HEK293 (cell line): Measurements from ENCODE around the gene C3orf20.
A peak's percentile ranks its signal among the peaks of the same experiment; 100 is the strongest.

ENCODE experiments used
- CTCF ChIA-PET: fragments of 350-600 bp; formaldehyde crosslinking; extraction: SDS; loops from one replicate; lab custom pipeline; 2021; ENCODE audit warnings: antibody characterized with exemption; lab: Yijun Ruan, JAX
- POLR2A ChIA-PET: fragments of 300-600 bp; formaldehyde crosslinking; extraction: SDS; loops from one replicate; lab custom pipeline; 2020; ENCODE audit warnings: antibody characterized with exemption, inconsistent platforms; lab: Yijun Ruan, JAX
- H3K27ac ChIP-seq: fragments of 200-500 bp; sonication (Bioruptor generic); 2 replicates; pipeline ENCODE4 v1.5.1; 2014; ENCODE audit warnings: low read depth, low read length, control low read depth, inconsistent platforms; ENCODE audit errors: extremely low read depth
- H3K36me3 ChIP-seq, 2 experiments: fragments of 200-500 bp in 1 of 2; sonication (Bioruptor generic) in 1 of 2; 1 replicate in 1 of 2; 2 replicates in 1 of 2; pipeline ENCODE4 v1.5.1; 2014 to 2017; ENCODE audit warnings: inconsistent platforms in 2 of 2, low read length in 2 of 2; ENCODE audit not compliant: control insufficient read depth in 2 of 2, insufficient read depth in 1 of 2
- H3K4me1 ChIP-seq: fragments of 200-500 bp; sonication (Bioruptor generic); 2 replicates; pipeline ENCODE4 v1.5.1; 2014; ENCODE audit warnings: mild to moderate bottlenecking, low read length, inconsistent platforms; ENCODE audit not compliant: control insufficient read depth, insufficient read depth
- H3K4me3 ChIP-seq: 2 replicates; pipeline ENCODE4 v1.5.1; 2011; ENCODE audit warnings: low read depth, mild to moderate bottlenecking, control low read depth, low read length, moderate library complexity
- H3K9me3 ChIP-seq: fragments of 200-500 bp; sonication (Bioruptor generic); 2 replicates; pipeline ENCODE4 v1.5.1; 2014; ENCODE audit warnings: low read depth, low read length, inconsistent platforms; ENCODE audit not compliant: control insufficient read depth, insufficient read depth
- ATF2 ChIP-seq: fragments of 450-650 bp; formaldehyde crosslinking; IDR thresholded peaks from 2 replicates; pipeline ENCODE4 v1.5.1; 2016; ENCODE audit warnings: missing biosample characterization, missing genetic modification characterization, low read depth
- EGR2 ChIP-seq: fragments of 450-650 bp; formaldehyde crosslinking; IDR thresholded peaks from 2 replicates; pipeline ENCODE4 v1.5.1; 2016; ENCODE audit warnings: low read depth, missing biosample characterization, missing genetic modification characterization
- ELK4 ChIP-seq: IDR thresholded peaks from 2 replicates; pipeline ENCODE4 v1.6.1; 2011; ENCODE audit warnings: mild to moderate bottlenecking, low read depth, low read length, borderline replicate concordance
- GFI1B ChIP-seq: fragments of 450-650 bp; formaldehyde crosslinking; IDR thresholded peaks from 2 replicates; pipeline ENCODE4 v1.5.1; 2016; ENCODE audit warnings: missing biosample characterization, missing genetic modification characterization
- HOXC10 ChIP-seq: sonication (generic); formaldehyde crosslinking; IDR thresholded peaks from 2 replicates; pipeline ENCODE4 v1.8.1; 2023; ENCODE audit warnings: mild to moderate bottlenecking, missing genetic modification reagents
- MYNN ChIP-seq: fragments of 450-650 bp; formaldehyde crosslinking; IDR thresholded peaks from 2 replicates; pipeline ENCODE4 v1.5.1; 2016; ENCODE audit warnings: missing biosample characterization, missing genetic modification characterization, borderline replicate concordance
- SCRT2 ChIP-seq: fragments of 450-650 bp; formaldehyde crosslinking; IDR thresholded peaks from 2 replicates; pipeline ENCODE4 v1.5.1; 2016; ENCODE audit warnings: missing biosample characterization, missing genetic modification characterization
- SP7 ChIP-seq: fragments of 450-650 bp; formaldehyde crosslinking; IDR thresholded peaks from 2 replicates; pipeline ENCODE4 v1.5.1; 2016; ENCODE audit warnings: missing biosample characterization, missing genetic modification characterization
- ZBTB1 ChIP-seq: fragments of 450-650 bp; formaldehyde crosslinking; IDR thresholded peaks from 2 replicates; pipeline ENCODE4 v1.5.1; 2016; ENCODE audit warnings: missing biosample characterization, missing genetic modification characterization
- ZFHX2 ChIP-seq: fragments of 450-650 bp; formaldehyde crosslinking; conservative IDR thresholded peaks from 2 replicates; pipeline ENCODE4 v1.5.1; 2016; ENCODE audit warnings: missing biosample characterization, missing genetic modification characterization
- ZFP37 ChIP-seq: fragments of 450-650 bp; formaldehyde crosslinking; IDR thresholded peaks from 2 replicates; pipeline ENCODE4 v1.5.1; 2016; ENCODE audit warnings: missing biosample characterization, missing genetic modification characterization
- ZFP41 ChIP-seq: fragments of 450-650 bp; formaldehyde crosslinking; IDR thresholded peaks from 2 replicates; pipeline ENCODE4 v1.5.1; 2016; ENCODE audit warnings: missing biosample characterization, missing genetic modification characterization, borderline replicate concordance
- ZNF174 ChIP-seq: fragments of 450-650 bp; formaldehyde crosslinking; IDR thresholded peaks from 2 replicates; pipeline ENCODE4 v1.5.0; 2017; ENCODE audit warnings: missing biosample characterization, mild to moderate bottlenecking, missing genetic modification characterization
- ZNF184 ChIP-seq: fragments of 450-650 bp; IDR thresholded peaks from 2 replicates; pipeline ENCODE4 v1.5.1; 2018; ENCODE audit warnings: missing biosample characterization, mild to moderate bottlenecking, missing genetic modification characterization
- ZNF214 ChIP-seq: fragments of 450-650 bp; formaldehyde crosslinking; IDR thresholded peaks from 2 replicates; pipeline ENCODE4 v1.5.1; 2017; ENCODE audit warnings: missing biosample characterization, mild to moderate bottlenecking, missing genetic modification characterization, borderline replicate concordance
- ZNF26 ChIP-seq: fragments of 450-650 bp; formaldehyde crosslinking; IDR thresholded peaks from 2 replicates; pipeline ENCODE4 v1.5.1; 2016; ENCODE audit warnings: missing biosample characterization, missing genetic modification characterization
- ZNF302 ChIP-seq: fragments of 450-650 bp; formaldehyde crosslinking; IDR thresholded peaks from 2 replicates; pipeline ENCODE4 v1.5.1; 2016; ENCODE audit warnings: missing biosample characterization, missing genetic modification characterization, low read depth
- ZNF404 ChIP-seq: fragments of 450-650 bp; formaldehyde crosslinking; IDR thresholded peaks from 2 replicates; pipeline ENCODE4 v1.5.1; 2017; ENCODE audit warnings: missing biosample characterization, missing genetic modification characterization
- ZNF521 ChIP-seq: fragments of 450-650 bp; formaldehyde crosslinking; IDR thresholded peaks from 2 replicates; pipeline ENCODE4 v1.5.1; 2017; ENCODE audit warnings: missing biosample characterization, mild to moderate bottlenecking, missing genetic modification characterization
- ZNF529 ChIP-seq: fragments of 450-650 bp; formaldehyde crosslinking; IDR thresholded peaks from 2 replicates; pipeline ENCODE4 v1.5.1; 2017; ENCODE audit warnings: missing genetic modification characterization, missing biosample characterization; ENCODE audit not compliant: insufficient replicate concordance
- ZNF555 ChIP-seq: fragments of 450-650 bp; formaldehyde crosslinking; conservative IDR thresholded peaks from 2 replicates; pipeline ENCODE4 v1.5.1; 2017; ENCODE audit warnings: missing biosample characterization, mild to moderate bottlenecking, missing genetic modification characterization, inconsistent platforms
- ZNF561 ChIP-seq: fragments of 450-650 bp; IDR thresholded peaks from 2 replicates; pipeline ENCODE4 v1.5.1; 2018; ENCODE audit warnings: missing biosample characterization, missing genetic modification characterization, borderline replicate concordance
- ZNF596 ChIP-seq: fragments of 450-650 bp; IDR thresholded peaks from 2 replicates; pipeline ENCODE4 v1.5.0; 2018; ENCODE audit warnings: missing biosample characterization, mild to moderate bottlenecking, missing genetic modification characterization, moderate library complexity
- ZNF623 ChIP-seq: fragments of 450-650 bp; formaldehyde crosslinking; IDR thresholded peaks from 2 replicates; pipeline ENCODE4 v1.5.1; 2016; ENCODE audit warnings: missing biosample characterization, missing genetic modification characterization
- ZNF701 ChIP-seq: fragments of 450-650 bp; formaldehyde crosslinking; IDR thresholded peaks from 2 replicates; pipeline ENCODE4 v1.5.1; 2016; ENCODE audit warnings: missing biosample characterization, missing genetic modification characterization
- ZNF837 ChIP-seq: fragments of 450-650 bp; formaldehyde crosslinking; IDR thresholded peaks from 2 replicates; pipeline ENCODE4 v1.5.1; 2016; ENCODE audit warnings: missing biosample characterization, missing genetic modification characterization
- ZSCAN23 ChIP-seq: fragments of 450-650 bp; formaldehyde crosslinking; IDR thresholded peaks from 2 replicates; pipeline ENCODE4 v1.5.1; 2016; ENCODE audit warnings: missing biosample characterization, missing genetic modification characterization
- TF ChIP-seq, protein P1 (sequence below): fragments of 450-650 bp; formaldehyde crosslinking; IDR thresholded peaks from 2 replicates; pipeline ENCODE4 v1.5.1; 2017; ENCODE audit warnings: missing biosample characterization, missing genetic modification characterization

Gene C3orf20

DNA sequence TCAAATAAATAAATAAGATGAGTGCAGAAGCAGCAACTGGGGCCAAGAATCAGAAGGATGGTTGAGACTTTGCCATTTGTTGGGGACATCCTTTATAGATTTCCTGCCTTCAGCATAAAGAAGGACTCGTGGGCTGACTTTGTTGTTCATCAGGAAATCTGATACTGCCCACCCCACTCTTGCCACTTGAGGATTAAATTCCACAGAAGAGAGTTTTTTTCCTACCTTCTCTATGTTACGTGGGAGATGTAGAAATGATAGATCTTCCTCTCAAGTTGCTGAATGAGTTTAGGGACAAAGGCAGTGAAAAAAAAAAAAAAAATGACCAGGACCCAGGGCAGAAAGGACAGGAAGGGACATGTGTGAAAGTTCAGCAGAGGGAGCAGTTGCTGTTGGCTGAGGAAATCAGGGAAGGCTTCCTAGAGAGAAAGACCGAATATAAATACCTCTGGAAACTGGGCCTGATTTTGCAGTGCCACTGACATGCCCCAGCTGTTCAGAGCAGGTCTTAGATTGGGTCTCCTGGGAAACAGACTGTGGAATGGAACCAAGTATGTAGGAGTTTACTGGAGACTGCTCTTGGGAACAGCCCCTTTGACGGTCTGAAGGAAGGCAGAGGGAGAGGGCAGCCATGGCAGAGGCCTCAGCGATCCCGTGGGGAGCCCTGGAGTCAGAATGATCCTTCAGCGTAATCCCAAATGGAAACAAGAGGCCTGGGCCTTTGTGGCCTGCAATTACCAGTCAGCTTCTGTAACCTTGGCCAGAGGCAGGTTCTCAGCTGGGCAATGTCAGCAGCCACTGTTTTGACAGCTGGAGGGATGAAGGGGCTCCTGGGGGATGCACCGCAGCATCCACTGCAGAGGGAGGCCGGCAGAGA, 50.9 kb downstream of the C3orf20 start:
- Histone ChIP-seq H3K9me3 (no peaks in the 10 kb centered on the region), H3K4me3 (no peak overlapping the region), H3K36me3 (peaks cover 0 to 3% of the 10 kb centered on the region in 2 experiments; a peak in 1 of 3 replicates)
- POLR2A ChIA-PET: no interaction called here
- TF ChIP-seq ZNF26 (tag by site-specific recombination) (no peak), ZNF404 (tag by site-specific recombination) (no peak), ZNF214 (tag by site-specific recombination) (no peak), SP7 (tag by site-specific recombination) (no peak), ZFP41 (tag by site-specific recombination) (no peak), ZNF596 (no peak), ATF2 (tag by site-specific recombination) (no peak), EGR2 (peak; percentile 67), ZFHX2 (tag by site-specific recombination) (peak; percentile 53), ZNF701 (tag by site-specific recombination) (no peak)
- TF ChIP-seq, all 188 proteins: peak for 2
- Histone ChIP-seq H3K27ac (no peak overlapping the region), H3K4me1 (no peaks in the 10 kb centered on the region)
- CTCF ChIA-PET: no interaction called here

- Histone ChIP-seq H3K9me3 (no peaks in the 10 kb centered on the region), H3K27ac (no peak overlapping the region), H3K4me3 (no peak overlapping the region), H3K4me1 (no peaks in the 10 kb centered on the region), H3K36me3 (peaks cover 0 to 3% of the 10 kb centered on the region in 2 experiments; a peak in 1 of 3 replicates)
- TF ChIP-seq ZNF623 (tag by site-specific recombination) (no peak), ZNF561 (no peak), ZNF837 (tag by site-specific recombination) (no peak), GFI1B (tag by site-specific recombination) (no peak), ZFP37 (tag by site-specific recombination) (no peak), ZNF521 (tag by site-specific recombination) (no peak), ZNF302 (no peak), ZBTB1 (tag by site-specific recombination) (no peak), MYNN (tag by site-specific recombination) (no peak), ZNF529 (tag by site-specific recombination) (no peak)
- ChIA-PET CTCF (no interaction called here), POLR2A (no interaction called here)
Observed at GRCh38 chr3:14726441-14726780, 51.5 kb downstream of the C3orf20 start.

DNA sequence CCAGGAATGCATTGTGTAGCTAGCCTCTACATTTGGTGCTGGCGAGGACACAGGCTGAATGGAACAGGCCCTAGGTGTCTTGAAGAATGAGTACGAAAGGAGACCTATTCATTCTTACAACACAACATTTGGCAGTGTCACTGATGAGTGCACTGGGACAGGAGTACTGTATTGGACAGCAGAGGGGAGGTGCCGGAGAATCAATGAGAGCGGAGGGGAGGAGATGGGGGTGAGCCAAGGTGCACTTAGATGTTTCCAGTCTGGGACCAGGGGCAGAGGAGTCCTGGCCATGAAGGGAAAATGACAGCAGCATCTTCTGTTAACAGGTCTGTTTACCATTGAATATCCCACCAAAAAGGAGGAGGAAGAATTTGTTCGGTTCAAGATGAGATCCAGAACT, 53.2 kb downstream of the C3orf20 start:
- ChIA-PET CTCF (no interaction called here), POLR2A (no interaction called here)
- no peak overlapping the region for H3K27ac ChIP-seq

More for the DNA sequence above, 53.2 kb downstream of the C3orf20 start:
- H3K9me3 ChIP-seq: no peaks in the 10 kb centered on the region
- TF ChIP-seq ZNF555 (no peak), SCRT2 (no peak), ZNF184 (tag by site-specific recombination) (no peak), ELK4 (no peak), ZSCAN23 (tag by site-specific recombination) (no peak), HOXC10 (no peak), ZNF174 (no peak)
- TF ChIP-seq, protein P1, sequence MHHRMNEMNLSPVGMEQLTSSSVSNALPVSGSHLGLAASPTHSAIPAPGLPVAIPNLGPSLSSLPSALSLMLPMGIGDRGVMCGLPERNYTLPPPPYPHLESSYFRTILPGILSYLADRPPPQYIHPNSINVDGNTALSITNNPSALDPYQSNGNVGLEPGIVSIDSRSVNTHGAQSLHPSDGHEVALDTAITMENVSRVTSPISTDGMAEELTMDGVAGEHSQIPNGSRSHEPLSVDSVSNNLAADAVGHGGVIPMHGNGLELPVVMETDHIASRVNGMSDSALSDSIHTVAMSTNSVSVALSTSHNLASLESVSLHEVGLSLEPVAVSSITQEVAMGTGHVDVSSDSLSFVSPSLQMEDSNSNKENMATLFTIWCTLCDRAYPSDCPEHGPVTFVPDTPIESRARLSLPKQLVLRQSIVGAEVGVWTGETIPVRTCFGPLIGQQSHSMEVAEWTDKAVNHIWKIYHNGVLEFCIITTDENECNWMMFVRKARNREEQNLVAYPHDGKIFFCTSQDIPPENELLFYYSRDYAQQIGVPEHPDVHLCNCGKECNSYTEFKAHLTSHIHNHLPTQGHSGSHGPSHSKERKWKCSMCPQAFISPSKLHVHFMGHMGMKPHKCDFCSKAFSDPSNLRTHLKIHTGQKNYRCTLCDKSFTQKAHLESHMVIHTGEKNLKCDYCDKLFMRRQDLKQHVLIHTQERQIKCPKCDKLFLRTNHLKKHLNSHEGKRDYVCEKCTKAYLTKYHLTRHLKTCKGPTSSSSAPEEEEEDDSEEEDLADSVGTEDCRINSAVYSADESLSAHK (tag by site-specific recombination): no peak
- no peaks in the 10 kb centered on the region for H3K36me3 ChIP-seq
- no peaks in the 10 kb centered on the region for H3K4me1 ChIP-seq
- H3K4me3 ChIP-seq: no peak overlapping the region
